ENCODE measurements around the gene SORCS2.

DNA sequence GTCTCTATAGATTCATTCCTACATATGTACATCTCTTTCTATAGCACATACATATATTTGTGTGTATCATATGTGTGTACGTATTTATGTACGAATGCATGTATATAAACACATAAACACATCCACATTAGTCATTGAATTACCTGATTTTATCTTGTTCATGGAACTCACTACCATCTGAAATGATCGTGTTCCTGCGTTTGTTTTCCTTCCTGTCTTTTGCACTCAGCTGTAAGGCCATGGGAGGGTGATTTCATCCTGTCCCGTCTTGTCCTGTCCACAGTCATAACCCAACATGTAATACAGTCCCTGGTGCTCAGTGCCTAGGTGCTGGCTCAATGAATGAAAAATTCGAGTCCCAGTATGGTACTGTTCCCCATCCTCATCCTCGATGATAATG, 434.2 kb downstream of the SORCS2 start:
- TF ChIP-seq, protein P1, sequence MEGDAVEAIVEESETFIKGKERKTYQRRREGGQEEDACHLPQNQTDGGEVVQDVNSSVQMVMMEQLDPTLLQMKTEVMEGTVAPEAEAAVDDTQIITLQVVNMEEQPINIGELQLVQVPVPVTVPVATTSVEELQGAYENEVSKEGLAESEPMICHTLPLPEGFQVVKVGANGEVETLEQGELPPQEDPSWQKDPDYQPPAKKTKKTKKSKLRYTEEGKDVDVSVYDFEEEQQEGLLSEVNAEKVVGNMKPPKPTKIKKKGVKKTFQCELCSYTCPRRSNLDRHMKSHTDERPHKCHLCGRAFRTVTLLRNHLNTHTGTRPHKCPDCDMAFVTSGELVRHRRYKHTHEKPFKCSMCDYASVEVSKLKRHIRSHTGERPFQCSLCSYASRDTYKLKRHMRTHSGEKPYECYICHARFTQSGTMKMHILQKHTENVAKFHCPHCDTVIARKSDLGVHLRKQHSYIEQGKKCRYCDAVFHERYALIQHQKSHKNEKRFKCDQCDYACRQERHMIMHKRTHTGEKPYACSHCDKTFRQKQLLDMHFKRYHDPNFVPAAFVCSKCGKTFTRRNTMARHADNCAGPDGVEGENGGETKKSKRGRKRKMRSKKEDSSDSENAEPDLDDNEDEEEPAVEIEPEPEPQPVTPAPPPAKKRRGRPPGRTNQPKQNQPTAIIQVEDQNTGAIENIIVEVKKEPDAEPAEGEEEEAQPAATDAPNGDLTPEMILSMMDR (IDR thresholded peaks at IDR 0.05; ENCODE audit: insufficient read depth, low read depth, low read length): no peak
- no peak for TF ChIP-seq EZH2 (IDR thresholded peaks at IDR 0.05; ENCODE audit: insufficient read depth, low read length)

All from astrocyte (in vitro differentiated cells and primary cell).